GM23338 (cell line): ENCODE results near the gene HINT2. TPM values are rescaled to one million over a fixed set of nuclear protein-coding genes. Genes with fewer than 3 reads are reported as not detected.

Source experiments
- ATAC-seq: fragments of 200-7000 bp; cut with Tn5 transposase; 3 replicates; pipeline ENCODE4 v1.9.1; 2020
- DNase-seq: peaks from one replicate; pipeline ENCODE4 v3.0.0-alpha.2; 2015; ENCODE audit warnings: low spot score
- H2AFZ ChIP-seq: fragments of 200-600 bp; sonication (generic); 2 replicates; pipeline ENCODE4 v1.8.0; 2016; ENCODE audit warnings: antibody characterized with exemption, mild to moderate bottlenecking, moderate library complexity
- H3F3A ChIP-seq: fragments of 200-600 bp; sonication (generic); replicated peaks from 2 replicates; pipeline ENCODE4 v1.8.0; 2017; ENCODE audit warnings: antibody characterized with exemption, mixed run types, low read depth
- H3K27ac ChIP-seq: fragments of 200-600 bp; sonication (generic); 2 replicates; pipeline ENCODE4 v1.6.1; 2016; ENCODE audit warnings: low read depth
- H3K27me3 ChIP-seq: fragments of 200-600 bp; sonication (generic); 2 replicates; pipeline ENCODE4 v1.8.0; 2016; ENCODE audit warnings: mild to moderate bottlenecking, mixed run types, moderate library complexity; ENCODE audit not compliant: insufficient read depth
- H3K36me3 ChIP-seq: fragments of 200-600 bp; sonication (generic); 2 replicates; pipeline ENCODE4 v1.8.0; 2016; ENCODE audit warnings: mild to moderate bottlenecking; ENCODE audit not compliant: insufficient read depth
- H3K4me1 ChIP-seq: fragments of 200-600 bp; sonication (generic); 2 replicates; pipeline ENCODE4 v1.8.0; 2016; ENCODE audit warnings: mild to moderate bottlenecking, moderate library complexity; ENCODE audit not compliant: insufficient read depth
- H3K4me2 ChIP-seq: fragments of 200-600 bp; sonication (generic); 2 replicates; pipeline ENCODE4 v1.7.1; 2017; ENCODE audit warnings: mixed run types
- H3K4me3 ChIP-seq: fragments of 200-600 bp; sonication (generic); 2 replicates; pipeline ENCODE4 v1.6.1; 2016; ENCODE audit warnings: mixed run types
- H3K79me2 ChIP-seq: fragments of 200-600 bp; sonication (generic); replicated peaks from 2 replicates; pipeline ENCODE4 v1.8.0; 2017; ENCODE audit warnings: mild to moderate bottlenecking; ENCODE audit not compliant: insufficient read depth
- H3K9me2 ChIP-seq: fragments of 200-600 bp; sonication (generic); 2 replicates; pipeline ENCODE4 v1.8.0; 2017; ENCODE audit not compliant: insufficient read depth
- H4K20me1 ChIP-seq: fragments of 200-600 bp; sonication (generic); replicated peaks from 2 replicates; pipeline ENCODE4 v1.8.0; 2017; ENCODE audit warnings: mild to moderate bottlenecking; ENCODE audit not compliant: insufficient read depth
- H3K27ac Mint-ChIP-seq: 2 replicates; pipeline ENCODE4 v1.8.0; 2020; ENCODE audit warnings: inconsistent platforms, mild to moderate bottlenecking, moderate library complexity, mixed read lengths
- H3K27me3 Mint-ChIP-seq: 3 replicates; pipeline ENCODE4 v1.8.0; 2022; ENCODE audit warnings: low read depth, mild to moderate bottlenecking, moderate library complexity, mixed read lengths, inconsistent platforms; ENCODE audit not compliant: insufficient read depth, poor library complexity
- H3K36me3 Mint-ChIP-seq: 3 replicates; pipeline ENCODE4 v1.8.0; 2021; ENCODE audit warnings: low read depth, mild to moderate bottlenecking, inconsistent platforms, moderate library complexity, mixed read lengths
- H3K4me1 Mint-ChIP-seq: 3 replicates; pipeline ENCODE4 v1.8.0; 2020; ENCODE audit warnings: mild to moderate bottlenecking, inconsistent platforms, mixed read lengths
- H3K4me3 Mint-ChIP-seq: 3 replicates; pipeline ENCODE4 v1.8.0; 2021; ENCODE audit warnings: moderate library complexity, mild to moderate bottlenecking, inconsistent platforms, mixed read lengths
- H3K9me3 Mint-ChIP-seq: 3 replicates; pipeline ENCODE4 v1.8.0; 2020; ENCODE audit warnings: moderate library complexity, mild to moderate bottlenecking, inconsistent platforms, mixed read lengths
- EZH2 ChIP-seq: fragments of 200-600 bp; sonication (generic); IDR thresholded peaks from one replicate; pipeline ENCODE4 v1.8.0; 2017; ENCODE audit warnings: antibody characterized with exemption, mild to moderate bottlenecking, low read depth; ENCODE audit not compliant: unreplicated experiment
- EZH2phosphoT487 ChIP-seq: fragments of 200-600 bp; sonication (generic); IDR thresholded peaks from one replicate; pipeline ENCODE4 v1.8.1; 2018; ENCODE audit warnings: antibody characterized with exemption; ENCODE audit not compliant: unreplicated experiment
- JUNB ChIP-seq: IDR thresholded peaks from one replicate; pipeline ENCODE4 v1.6.1; 2016; ENCODE audit warnings: antibody characterized with exemption; ENCODE audit not compliant: unreplicated experiment
- ZNF114 ChIP-seq: fragments of 250-450 bp; sonication (Bioruptor Pico); IDR thresholded peaks from 2 replicates; pipeline ENCODE4 v1.5.0; 2020; ENCODE audit warnings: mild to moderate bottlenecking, moderate library complexity
- ZNF331 ChIP-seq: fragments of 250-450 bp; sonication (Bioruptor Pico); IDR thresholded peaks from 2 replicates; pipeline ENCODE4 v1.5.0; 2020; ENCODE audit warnings: low read depth, mild to moderate bottlenecking, moderate library complexity
- ZNF462 ChIP-seq: fragments of 250-450 bp; sonication (Bioruptor Pico); IDR thresholded peaks from 2 replicates; pipeline ENCODE4 v1.5.0; 2020; ENCODE audit warnings: mild to moderate bottlenecking, moderate library complexity
- polyA plus RNA-seq: library from polyadenylated mRNA; unstranded; fragments of >200 nt; fragmentation: Nextera tagmentation; extraction: Ambion mirVana; gene quantifications from 2 replicates; pipeline ENCODE4 v1.2.1, GENCODE V29; 2016
- total RNA-seq: library from RNA; depleted of rRNA; stranded (reverse); fragments of >200 nt; shearing (Covaris generic); gene quantifications from 2 replicates; pipeline ENCODE4 v1.2.3, GENCODE V29; 2014

The HINT2 gene
- total and polyA plus RNA-seq, 2 experiments from 2014 or later: 20.9 to 69.9 TPM

DNA sequence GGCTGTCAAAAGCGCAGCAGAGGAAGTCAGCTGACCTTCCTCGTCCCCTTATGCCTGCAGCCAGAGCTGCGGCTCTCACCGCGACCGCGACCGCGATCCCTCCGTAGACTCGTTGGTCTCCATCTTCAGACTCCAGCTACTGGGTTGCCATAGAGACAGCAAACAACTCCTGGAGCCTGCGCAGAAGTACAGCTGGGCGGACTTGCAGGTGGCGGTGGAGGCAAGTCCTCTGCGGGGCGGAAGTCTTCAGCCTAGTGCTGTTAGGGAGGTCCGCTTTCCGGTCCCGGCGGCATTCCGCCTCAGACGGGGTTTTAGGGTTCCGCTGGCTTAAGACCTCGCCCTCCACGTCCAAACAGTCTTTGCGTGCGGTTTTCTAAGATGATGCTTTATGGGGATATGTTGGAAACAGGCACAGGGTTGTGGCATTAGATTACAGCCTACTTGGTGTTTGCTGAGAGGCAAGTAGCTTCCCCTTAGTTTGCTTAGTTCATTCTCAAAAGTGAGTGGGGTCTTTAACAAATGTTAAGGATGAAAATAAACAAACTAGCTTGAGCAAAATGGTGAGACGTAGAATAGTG lies 2.7 kb downstream of the HINT2 start, which contains the start of gene SPAG8 (continued):
- TF ChIP-seq ZNF462 (CRISPR knock-in tag): no peak
- no peak for TF ChIP-seq ZNF331
- TF ChIP-seq EZH2: no peak

DNA sequence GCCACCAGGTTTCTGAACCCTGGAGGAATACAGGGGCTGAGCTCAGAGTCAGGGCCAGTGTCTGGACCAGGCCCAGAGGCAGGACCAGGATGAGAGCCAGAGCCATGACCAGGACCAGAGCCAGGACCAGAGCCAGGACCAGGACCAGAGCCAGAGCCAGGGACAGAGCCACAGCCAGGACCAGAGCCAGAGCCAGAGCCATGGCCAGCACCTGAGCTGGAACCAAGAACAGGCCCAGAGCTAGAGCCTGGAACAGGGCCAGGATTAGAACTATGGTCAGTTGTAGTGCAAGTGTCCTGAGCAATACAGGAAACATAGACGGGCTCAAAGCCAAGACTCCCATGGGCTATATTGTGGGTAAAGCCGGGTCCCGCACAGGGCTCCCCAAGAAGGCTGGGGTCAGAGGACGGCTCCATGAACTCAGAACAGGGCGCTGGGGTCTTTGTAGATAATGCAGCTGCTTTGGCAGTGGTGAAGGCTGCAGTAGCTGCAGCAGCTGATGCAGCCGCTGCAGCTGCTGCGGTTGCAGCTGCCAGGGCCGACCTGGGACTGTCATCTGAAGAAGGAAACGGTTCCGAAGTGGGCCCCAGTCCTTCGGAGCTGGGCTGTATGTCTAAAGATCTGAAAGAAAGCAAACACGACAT lies 3.3 kb downstream of the HINT2 start:
- peak overlapping the region; percentile 80 for H3K4me3 Mint-ChIP-seq
- peaks cover 12% of the 10 kb centered on the region for H3K27me3 Mint-ChIP-seq
- peaks cover 3% of the 10 kb centered on the region; the same call in 1 of the 3 replicates for H3K9me3 Mint-ChIP-seq
- H3K36me3 Mint-ChIP-seq: peaks cover 13% of the 10 kb centered on the region; the same call in 2 of the 3 replicates
- Histone ChIP-seq H3K9me2 (no peaks in the 10 kb centered on the region; the same call in 1 of the 2 replicates), H3K27me3 (no peaks in the 10 kb centered on the region), H4K20me1 (no peaks in the 10 kb centered on the region), H3F3A (peaks cover 6% of the 10 kb centered on the region), H3K79me2 (no peaks in the 10 kb centered on the region), H3K4me3 (peak overlapping the region; percentile 47), H3K4me1 (peaks cover 18% of the 10 kb centered on the region), H3K36me3 (no peaks in the 10 kb centered on the region), H3K27ac (no peak overlapping the region), H3K4me2 (peak overlapping the region; percentile 80), H2AFZ (peak overlapping the region; percentile 57; the same call in 1 of the 2 replicates)
- ATAC-seq: no peak
- H3K4me1 Mint-ChIP-seq: peaks cover 24% of the 10 kb centered on the region
- no peak for DNase-seq
- H3K27ac Mint-ChIP-seq: no peak overlapping the region
- TF ChIP-seq JUNB (no peak), ZNF114 (CRISPR knock-in tag) (no peak), EZH2phosphoT487 (no peak), ZNF462 (CRISPR knock-in tag) (no peak)
